Subcutaneous abdominal adipose tissue (tissue), 5 donors: Measurements from ENCODE around the gene TNNT3.

ENCODE experiments used
- H3K27ac ChIP-seq: one replicate; pipeline ENCODE4 v1.7.0; 2013; ENCODE audit warnings: low read depth, mild to moderate bottlenecking, inconsistent platforms, low read length, moderate library complexity
- H3K27me3 ChIP-seq, 5 donors: one replicate each; pipeline ENCODE4 v1.7.0; 2013; ENCODE audit warnings: low read length in 5 of 5, inconsistent platforms in 1 of 5; ENCODE audit not compliant: control insufficient read depth in 5 of 5, insufficient read depth in 4 of 5
- H3K36me3 ChIP-seq, 5 donors: one replicate each; pipeline ENCODE4 v1.7.0; 2013; ENCODE audit warnings: low read length in 5 of 5; ENCODE audit not compliant: control insufficient read depth in 5 of 5, insufficient read depth in 5 of 5
- H3K4me1 ChIP-seq, 5 donors: one replicate each; pipeline ENCODE4 v1.7.0; 2013; ENCODE audit warnings: low read length in 5 of 5, mild to moderate bottlenecking in 3 of 5, moderate library complexity in 1 of 5; ENCODE audit not compliant: control insufficient read depth in 5 of 5, insufficient read depth in 5 of 5
- H3K4me3 ChIP-seq, 5 donors: one replicate each; pipeline ENCODE4 v1.7.0; 2013; ENCODE audit warnings: low read length in 5 of 5, low read depth in 1 of 5
- H3K9ac ChIP-seq, 5 donors: one replicate each; pipeline ENCODE4 v1.7.0; 2013; ENCODE audit warnings: low read length in 5 of 5, mild to moderate bottlenecking in 4 of 5, moderate library complexity in 3 of 5
- H3K9me3 ChIP-seq, 5 donors: one replicate each; pipeline ENCODE4 v1.7.0; 2013; ENCODE audit warnings: low read length in 5 of 5; ENCODE audit not compliant: control insufficient read depth in 5 of 5
- donor health status: healthy.
- donor health status: healthy.
- donor health status: healthy.
- donor health status: healthy.
- donor health status: healthy.

Gene TNNT3

GRCh38 chr11:1988174-1988573 is 68.7 kb downstream of the TNNT3 start:
- Histone ChIP-seq H3K9ac (no peak overlapping the region), H3K9me3 (no peaks in the 10 kb centered on the region), H3K36me3 (no peaks in the 10 kb centered on the region), H3K4me1 (no peaks in the 10 kb centered on the region), H3K4me3 (no peak overlapping the region), H3K27me3 (no peaks in the 10 kb centered on the region), H3K27ac (no peak overlapping the region)
